Gastrocnemius medialis (tissue), 4 donors: ENCODE measurements around the gene FJX1.
A peak's percentile ranks its signal among the peaks of the same experiment; 100 is the strongest.

Experiments
- POLR2A ChIP-seq, 2 donors: fragments of 450-650 bp; IDR thresholded peaks; one replicate each; pipeline ENCODE4 v1.6.1; 2017; ENCODE audit warnings: antibody characterized with exemption in 2 of 2, mild to moderate bottlenecking in 2 of 2, moderate library complexity in 2 of 2
- TF ChIP-seq, protein P1 (sequence below), 5 experiments: fragments of 450-650 bp in 3 of 5; fragments of 200-600 bp in 2 of 5; sonication (generic) in 2 of 5; IDR thresholded peaks in 4 of 5; conservative IDR thresholded peaks in 1 of 5; 1 replicate in 4 of 5; 2 replicates in 1 of 5; pipeline ENCODE4 v1.5.1; 2016 to 2019; ENCODE audit warnings: antibody characterized with exemption in 5 of 5, mild to moderate bottlenecking in 3 of 5, moderate library complexity in 3 of 5

DNA sequence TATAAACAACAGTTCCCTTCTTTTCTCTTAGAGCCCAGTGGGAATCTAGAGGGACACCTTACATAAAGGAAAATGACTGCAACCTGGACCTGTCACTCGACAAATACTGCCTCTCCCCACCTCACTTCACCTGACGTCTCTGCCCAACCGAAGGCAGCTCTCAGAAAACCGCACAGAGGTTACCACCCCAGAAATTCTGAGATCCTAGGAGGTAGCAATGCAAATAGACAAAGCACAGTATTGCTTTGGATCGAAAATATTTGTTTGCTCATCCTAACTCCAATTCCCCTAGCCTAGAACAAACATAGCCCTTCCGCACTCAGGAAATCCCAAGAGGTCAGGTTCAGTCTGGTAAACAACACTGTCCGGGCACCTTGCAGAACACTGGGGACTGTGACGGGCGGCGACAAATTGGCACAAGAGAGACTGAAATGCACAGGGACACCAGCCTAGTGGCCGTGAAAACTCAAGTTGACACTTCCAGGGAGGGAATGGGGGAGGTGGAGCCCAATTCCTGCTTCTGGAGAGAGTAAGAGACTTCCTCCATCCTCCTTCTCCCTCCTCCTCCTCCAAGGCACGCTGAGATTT lies 43.9 kb downstream of the FJX1 start:
- TF ChIP-seq POLR2A (IDR thresholded peaks at IDR 0.05): peak in 1 of 2 donors; percentile 81
- TF ChIP-seq, protein P1, sequence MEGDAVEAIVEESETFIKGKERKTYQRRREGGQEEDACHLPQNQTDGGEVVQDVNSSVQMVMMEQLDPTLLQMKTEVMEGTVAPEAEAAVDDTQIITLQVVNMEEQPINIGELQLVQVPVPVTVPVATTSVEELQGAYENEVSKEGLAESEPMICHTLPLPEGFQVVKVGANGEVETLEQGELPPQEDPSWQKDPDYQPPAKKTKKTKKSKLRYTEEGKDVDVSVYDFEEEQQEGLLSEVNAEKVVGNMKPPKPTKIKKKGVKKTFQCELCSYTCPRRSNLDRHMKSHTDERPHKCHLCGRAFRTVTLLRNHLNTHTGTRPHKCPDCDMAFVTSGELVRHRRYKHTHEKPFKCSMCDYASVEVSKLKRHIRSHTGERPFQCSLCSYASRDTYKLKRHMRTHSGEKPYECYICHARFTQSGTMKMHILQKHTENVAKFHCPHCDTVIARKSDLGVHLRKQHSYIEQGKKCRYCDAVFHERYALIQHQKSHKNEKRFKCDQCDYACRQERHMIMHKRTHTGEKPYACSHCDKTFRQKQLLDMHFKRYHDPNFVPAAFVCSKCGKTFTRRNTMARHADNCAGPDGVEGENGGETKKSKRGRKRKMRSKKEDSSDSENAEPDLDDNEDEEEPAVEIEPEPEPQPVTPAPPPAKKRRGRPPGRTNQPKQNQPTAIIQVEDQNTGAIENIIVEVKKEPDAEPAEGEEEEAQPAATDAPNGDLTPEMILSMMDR (IDR thresholded peaks at IDR 0.05 in 4 of 5, conservative IDR thresholded peaks at IDR 0.05 in 1 of 5): no peak
